Fibroblast of mammary gland (primary cell): ENCODE measurements around the gene ZNF135.

Source experiments
- DNase-seq: peaks from one replicate; pipeline ENCODE4 v3.0.0-alpha.2; 2010; ENCODE audit warnings: low read depth
- H3K4me3 ChIP-seq: 2 replicates; pipeline ENCODE4 v1.5.1; 2011; ENCODE audit warnings: low read depth, mild to moderate bottlenecking, low read length, moderate library complexity; ENCODE audit not compliant: control insufficient read depth
- CTCF ChIP-seq: conservative IDR thresholded peaks from 2 replicates; pipeline ENCODE4 v1.5.1; 2011; ENCODE audit warnings: low read depth, low read length, inconsistent platforms; ENCODE audit not compliant: control insufficient read depth, insufficient read depth

Gene ZNF135

GRCh38 chr19:58045411-58046050 is 13.6 kb upstream of the ZNF135 start:
- TF ChIP-seq CTCF = no peak
- no peak overlapping the region for H3K4me3 ChIP-seq
- DNase-seq = no peak

GRCh38 chr19:58046856-58047255 is 12.2 kb upstream of the ZNF135 start:
- no peak overlapping the region for H3K4me3 ChIP-seq
- TF ChIP-seq CTCF = no peak
- no peak for DNase-seq

- no peak overlapping the region for H3K4me3 ChIP-seq
- no peak for TF ChIP-seq CTCF
- no peak for DNase-seq
Measured at GRCh38 chr19:58047672-58048071, 11.4 kb upstream of the ZNF135 start.

GRCh38 chr19:58052256-58052655 is 6.8 kb upstream of the ZNF135 start:
- H3K4me3 ChIP-seq = no peak overlapping the region
- no peak for DNase-seq
- TF ChIP-seq CTCF = no peak

- H3K4me3 ChIP-seq = no peak overlapping the region
- TF ChIP-seq CTCF = no peak
- DNase-seq = no peak
Measured at GRCh38 chr19:58053480-58054156, 5.5 kb upstream of the ZNF135 start.

GRCh38 chr19:58054901-58055874 is 3.9 kb upstream of the ZNF135 start:
- TF ChIP-seq CTCF = no peak
- peak overlapping the region; percentile 33 for H3K4me3 ChIP-seq
- DNase-seq = peak; percentile 24
